ENCODE results near the gene MINDY3.
A peak's percentile ranks its signal among the peaks of the same experiment; 100 is the strongest.

The MINDY3 gene

DNA sequence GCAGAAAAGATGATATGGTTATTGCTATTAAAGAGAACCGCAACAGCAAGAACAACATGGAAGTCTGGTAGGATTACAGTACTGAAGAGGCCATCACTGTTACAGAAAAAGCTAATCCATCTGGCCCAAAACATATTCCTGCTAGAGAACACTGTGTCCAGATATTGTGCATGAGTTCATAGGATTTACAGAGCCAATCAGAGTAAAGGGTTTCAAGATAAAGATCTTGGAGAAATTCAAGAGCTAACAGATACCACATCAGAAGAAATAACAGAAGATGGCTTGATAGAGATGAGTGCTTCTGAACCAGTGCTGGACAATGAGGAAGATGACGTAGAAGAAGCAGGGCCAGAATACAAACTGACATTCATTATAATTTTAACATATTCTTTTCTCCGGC, 58.7 kb downstream of the MINDY3 start:
- TF ChIP-seq GATA3 (IDR thresholded peaks at IDR 0.05; ENCODE audit: low read depth, low read length) (no peak), GATA2 (IDR thresholded peaks at IDR 0.05; ENCODE audit: low read depth, low read length) (no peak)

DNA sequence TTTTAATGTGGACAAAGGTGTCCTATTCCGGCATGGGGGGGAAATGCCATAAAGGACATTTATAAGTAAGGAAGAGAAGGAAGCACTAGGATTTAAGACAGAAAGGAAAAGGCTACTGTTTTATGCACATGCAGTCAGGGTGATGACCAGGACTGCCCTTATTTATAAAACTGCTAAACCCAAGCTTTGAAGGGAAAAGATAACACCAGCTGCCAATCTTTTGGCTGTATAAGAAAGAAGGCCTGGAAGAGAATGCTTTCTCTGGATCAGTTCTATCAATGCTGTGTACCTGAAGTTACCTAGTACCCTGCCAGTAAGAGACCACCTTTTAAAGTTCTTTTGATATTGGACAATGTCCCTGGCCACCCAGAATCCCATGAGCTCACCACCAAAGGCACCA, 59.2 kb downstream of the MINDY3 start:
- TF ChIP-seq GATA2 (IDR thresholded peaks at IDR 0.05; ENCODE audit: low read depth, low read length) (no peak), GATA3 (IDR thresholded peaks at IDR 0.05; ENCODE audit: low read depth, low read length) (no peak)

DNA sequence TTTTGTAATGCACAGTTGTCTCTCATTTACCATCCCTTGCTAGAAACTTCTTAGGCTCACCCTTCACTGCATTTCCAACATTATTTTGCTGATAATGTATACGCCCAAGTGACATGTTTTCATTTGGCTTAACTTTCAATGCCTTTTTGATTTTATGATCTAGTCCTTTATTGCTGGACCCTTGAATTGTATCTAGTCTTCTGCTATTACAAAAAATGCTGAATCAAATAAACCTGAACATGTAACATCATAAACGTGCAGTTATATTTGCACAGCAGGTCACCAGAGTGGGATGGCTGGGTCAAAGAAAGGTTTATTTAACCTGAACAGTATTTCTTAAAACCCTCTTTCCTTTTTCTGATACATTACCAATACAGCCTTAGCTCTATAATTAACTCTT, 63.0 kb downstream of the MINDY3 start:
- TF ChIP-seq GATA3 (IDR thresholded peaks at IDR 0.05; ENCODE audit: low read depth, low read length) = no peak
- no peak for TF ChIP-seq GATA2 (IDR thresholded peaks at IDR 0.05; ENCODE audit: low read depth, low read length)

DNA sequence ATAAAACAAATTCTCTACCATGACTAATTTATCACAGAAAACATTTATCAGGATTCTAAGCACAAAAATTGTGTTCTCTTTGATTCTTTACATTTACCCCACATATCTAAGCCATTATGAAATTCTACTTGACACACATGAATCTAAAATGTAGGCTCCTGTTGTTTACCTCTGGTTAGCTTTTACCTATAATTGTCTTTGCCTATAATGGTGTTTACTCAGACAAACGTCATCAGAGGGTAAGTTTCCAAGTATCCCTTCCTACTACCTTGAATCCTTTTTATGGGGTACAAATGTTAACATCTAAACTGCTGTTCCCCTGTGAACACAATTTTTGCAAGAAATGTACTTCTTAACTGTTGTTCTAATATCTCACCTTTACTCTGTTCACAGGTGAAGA, 63.5 kb downstream of the MINDY3 start:
- TF ChIP-seq GATA3 (IDR thresholded peaks at IDR 0.05; ENCODE audit: low read depth, low read length) (no peak), GATA2 (IDR thresholded peaks at IDR 0.05; ENCODE audit: low read depth, low read length) (no peak)

DNA sequence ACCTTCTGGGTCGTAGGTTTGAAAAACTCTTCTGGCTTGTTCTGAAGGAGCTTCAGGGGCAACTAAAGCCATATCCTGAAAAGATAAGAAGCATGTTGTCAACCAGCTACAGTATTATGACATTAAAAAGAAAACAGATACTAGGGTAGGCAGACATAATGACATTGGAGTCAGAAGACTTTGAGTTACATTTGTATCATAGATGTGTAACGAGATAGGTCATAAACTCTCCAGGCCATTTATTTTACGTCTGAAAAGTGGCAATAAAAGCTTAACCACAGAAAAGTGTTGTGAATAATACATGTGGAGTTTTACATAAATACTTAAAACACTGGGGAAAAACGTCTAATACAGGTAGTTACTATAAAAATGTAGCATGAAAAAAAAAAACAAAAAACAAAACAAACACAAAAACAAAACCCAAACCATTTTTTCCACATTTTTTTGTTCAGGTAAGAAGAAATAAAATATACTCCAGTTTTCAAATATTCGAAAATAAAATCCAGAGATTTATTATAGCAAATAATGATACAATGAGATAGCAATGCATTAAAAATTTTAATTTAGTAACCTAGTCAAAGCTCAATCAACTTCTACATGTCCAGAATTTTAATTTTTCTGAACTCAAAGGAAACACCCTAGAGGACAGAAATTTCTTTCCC, 64.1 kb downstream of the MINDY3 start:
- TF ChIP-seq GATA2 (IDR thresholded peaks at IDR 0.05; ENCODE audit: low read depth, low read length) (peak; percentile 35), GATA3 (IDR thresholded peaks at IDR 0.05; ENCODE audit: low read depth, low read length) (peak; percentile 72)

DNA sequence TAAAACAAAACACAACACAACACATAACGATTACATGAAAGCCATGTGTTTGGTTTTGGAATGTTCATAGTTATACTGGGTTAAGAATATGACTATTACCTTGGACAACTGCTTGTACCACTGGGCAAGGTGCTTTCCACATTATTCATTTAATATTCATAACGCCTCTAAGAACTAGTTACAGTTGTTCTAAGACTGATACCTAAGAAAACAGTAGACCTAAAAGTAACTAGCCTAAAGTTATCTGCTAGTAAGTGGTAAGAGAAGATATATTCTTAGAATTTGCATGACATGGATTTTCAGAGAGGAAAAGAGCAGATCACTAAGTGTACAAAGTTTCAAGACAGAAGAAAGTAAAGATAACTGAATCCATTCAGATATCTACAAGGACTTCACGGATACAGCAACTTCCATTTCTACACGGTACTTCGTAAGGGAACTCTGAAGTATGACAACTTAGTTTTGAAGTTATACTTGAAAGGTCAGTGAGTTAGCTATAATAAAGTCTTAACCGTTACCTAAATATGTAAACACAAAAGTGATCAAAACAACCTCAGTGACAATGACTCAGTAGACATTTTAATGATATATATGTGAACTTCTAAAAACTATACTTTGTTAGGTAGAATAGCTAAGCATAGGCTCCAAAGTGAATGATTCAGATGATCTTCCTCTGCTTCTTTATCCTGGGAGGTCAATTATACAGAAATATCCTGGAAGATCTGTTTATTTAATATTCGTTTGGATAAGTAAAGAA, 65.1 kb downstream of the MINDY3 start:
- no peak for TF ChIP-seq GATA2 (IDR thresholded peaks at IDR 0.05; ENCODE audit: low read depth, low read length)
- TF ChIP-seq GATA3 (IDR thresholded peaks at IDR 0.05; ENCODE audit: low read depth, low read length) = no peak

DNA sequence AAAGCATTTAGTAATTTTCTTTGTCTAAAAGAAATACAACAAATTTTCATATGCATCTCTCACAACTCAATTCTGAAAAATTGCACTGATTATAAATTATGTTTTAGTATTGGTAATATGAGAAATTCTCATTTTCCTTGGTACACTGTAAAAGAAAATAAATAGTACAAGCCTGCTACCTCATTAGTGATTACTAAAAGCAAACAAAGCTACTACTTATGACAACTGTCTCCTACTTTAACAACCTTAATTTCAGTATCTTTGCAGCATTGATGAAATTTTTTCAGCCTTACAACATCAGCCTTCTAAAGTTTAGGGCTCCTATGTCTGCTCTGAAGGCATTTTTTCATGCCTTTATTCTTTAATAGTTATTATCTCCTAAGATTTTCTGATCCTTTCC, 65.7 kb downstream of the MINDY3 start:
- TF ChIP-seq GATA3 (IDR thresholded peaks at IDR 0.05; ENCODE audit: low read depth, low read length) (no peak), GATA2 (IDR thresholded peaks at IDR 0.05; ENCODE audit: low read depth, low read length) (no peak)

DNA sequence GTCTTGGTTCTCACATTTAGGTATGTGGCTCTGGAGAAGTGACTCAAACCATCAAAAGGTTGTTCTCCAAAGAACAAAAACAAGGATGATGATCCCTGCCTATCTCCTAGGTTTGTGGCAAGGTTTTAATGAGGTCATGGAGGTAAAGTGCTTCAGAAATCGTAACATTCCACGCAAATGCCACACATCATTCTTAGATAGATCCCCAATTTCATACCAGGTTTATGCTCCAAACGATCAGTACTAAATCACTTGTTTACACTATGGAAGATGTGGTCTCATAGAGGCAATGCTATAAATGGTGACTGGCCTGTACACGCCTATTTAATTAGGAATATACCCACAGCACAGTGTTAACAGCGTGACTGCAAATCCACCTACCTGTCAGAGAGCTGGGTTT, 66.6 kb downstream of the MINDY3 start:
- TF ChIP-seq GATA2 (IDR thresholded peaks at IDR 0.05; ENCODE audit: low read depth, low read length) (no peak), GATA3 (IDR thresholded peaks at IDR 0.05; ENCODE audit: low read depth, low read length) (no peak)

DNA sequence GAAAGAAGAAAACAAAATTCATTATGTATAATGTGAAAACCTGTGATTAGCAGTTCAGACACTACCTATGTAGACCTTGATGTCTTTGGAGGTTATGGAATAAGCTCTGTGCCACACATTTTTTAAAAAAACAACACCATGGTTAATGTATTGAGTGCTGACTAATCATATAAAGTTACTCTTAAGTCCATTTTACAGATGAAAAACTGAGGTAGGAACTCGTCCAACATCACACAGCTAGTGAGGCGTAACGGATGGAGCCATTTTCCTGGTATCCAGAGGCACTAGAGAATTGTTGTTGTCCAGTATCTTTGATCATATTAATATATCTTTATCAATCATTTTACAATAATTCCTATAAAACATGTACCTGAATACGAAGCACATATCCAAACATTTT, 67.5 kb downstream of the MINDY3 start:
- no peak for TF ChIP-seq GATA2 (IDR thresholded peaks at IDR 0.05; ENCODE audit: low read depth, low read length)
- no peak for TF ChIP-seq GATA3 (IDR thresholded peaks at IDR 0.05; ENCODE audit: low read depth, low read length)

DNA sequence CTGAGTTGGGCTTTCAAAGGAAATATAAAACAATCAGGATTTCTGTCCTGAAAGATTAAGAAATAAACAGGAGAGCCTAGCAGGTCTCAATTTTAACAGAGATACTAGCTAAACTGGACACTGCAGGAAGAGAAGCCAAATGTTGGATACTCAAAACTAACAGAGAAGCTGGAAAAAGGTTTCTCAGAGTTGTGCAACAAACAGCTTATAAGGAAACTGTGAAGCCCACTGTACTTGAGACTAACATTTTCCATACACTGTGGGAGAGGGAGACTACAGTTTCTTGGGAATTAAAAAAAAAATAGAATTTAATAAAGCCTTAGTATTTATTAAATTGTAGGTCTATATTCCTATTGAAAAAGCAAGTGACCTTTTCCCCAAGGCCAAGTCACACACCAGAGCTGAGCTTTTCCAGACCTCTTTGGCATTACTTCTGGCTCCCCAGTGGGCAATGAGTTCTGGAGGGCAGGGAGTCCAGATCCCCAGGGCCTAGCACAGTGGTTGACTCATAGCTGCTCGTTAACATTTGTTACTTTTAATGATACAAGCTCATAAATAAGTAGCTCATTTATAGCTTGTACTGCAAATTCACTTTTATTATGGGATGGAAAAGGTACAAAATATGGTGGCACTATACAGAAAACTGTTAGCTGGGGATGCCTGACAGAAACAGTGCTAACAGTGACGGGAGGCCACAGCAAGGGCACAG, 68.3 kb downstream of the MINDY3 start:
- no peak for TF ChIP-seq GATA3 (IDR thresholded peaks at IDR 0.05; ENCODE audit: low read depth, low read length)

DNA sequence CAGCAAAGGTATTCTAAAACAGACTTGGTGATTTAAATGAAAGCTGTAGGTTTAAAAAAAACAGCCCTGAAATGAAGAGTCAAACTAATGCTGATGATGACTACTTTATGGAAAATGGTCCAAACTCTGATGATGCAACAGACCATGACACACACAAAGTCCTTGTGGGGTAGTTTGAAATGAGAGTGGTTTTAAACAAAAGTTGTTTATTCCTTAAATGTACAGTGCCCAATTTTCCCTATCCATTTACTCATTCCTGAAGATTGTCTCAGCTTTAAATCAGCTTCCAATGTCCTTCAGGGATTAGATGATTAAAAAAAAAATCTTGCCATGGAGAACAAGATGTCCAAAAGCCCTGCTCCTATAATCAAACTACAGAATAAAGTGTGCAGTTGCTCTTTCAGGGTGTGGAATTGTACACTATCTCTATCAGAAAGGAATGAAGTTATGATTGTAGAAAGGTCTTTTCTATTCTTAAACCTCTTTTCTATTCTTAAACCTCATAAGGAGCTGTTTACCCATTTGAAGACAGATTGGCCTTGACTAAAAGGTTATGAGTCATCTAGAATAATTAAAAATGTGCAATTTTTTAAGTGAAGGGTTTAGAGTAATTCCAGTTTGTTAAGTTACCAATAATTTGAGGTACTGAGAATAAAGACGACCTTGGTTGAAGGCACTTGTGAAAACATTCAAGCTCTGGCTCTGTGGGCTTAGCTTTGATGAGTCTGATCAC, 70.3 kb downstream of the MINDY3 start:
- TF ChIP-seq GATA2 (IDR thresholded peaks at IDR 0.05; ENCODE audit: low read depth, low read length) (no peak), GATA3 (IDR thresholded peaks at IDR 0.05; ENCODE audit: low read depth, low read length) (no peak)

DNA sequence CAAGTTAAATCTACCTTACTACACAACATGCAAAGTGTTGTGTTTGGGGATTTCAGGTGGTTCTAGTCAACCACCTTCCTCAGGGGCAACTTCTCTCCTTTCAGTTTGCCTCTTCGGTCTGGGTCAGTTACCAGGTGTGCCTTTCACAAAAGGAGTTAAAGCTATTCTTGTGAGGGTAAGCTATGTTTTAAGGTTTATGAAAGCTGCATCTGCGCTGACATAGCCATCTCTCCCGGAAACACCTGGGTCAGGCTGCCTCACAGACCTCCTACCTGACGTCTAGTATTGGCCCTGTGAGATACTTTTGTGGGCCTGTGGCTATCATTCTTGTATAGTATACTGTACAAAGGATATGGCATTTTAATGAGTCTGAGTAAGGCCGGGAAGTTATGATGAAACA, 72.9 kb downstream of the MINDY3 start:
- no peak for TF ChIP-seq GATA2 (IDR thresholded peaks at IDR 0.05; ENCODE audit: low read depth, low read length)
- no peak for TF ChIP-seq GATA3 (IDR thresholded peaks at IDR 0.05; ENCODE audit: low read depth, low read length)

DNA sequence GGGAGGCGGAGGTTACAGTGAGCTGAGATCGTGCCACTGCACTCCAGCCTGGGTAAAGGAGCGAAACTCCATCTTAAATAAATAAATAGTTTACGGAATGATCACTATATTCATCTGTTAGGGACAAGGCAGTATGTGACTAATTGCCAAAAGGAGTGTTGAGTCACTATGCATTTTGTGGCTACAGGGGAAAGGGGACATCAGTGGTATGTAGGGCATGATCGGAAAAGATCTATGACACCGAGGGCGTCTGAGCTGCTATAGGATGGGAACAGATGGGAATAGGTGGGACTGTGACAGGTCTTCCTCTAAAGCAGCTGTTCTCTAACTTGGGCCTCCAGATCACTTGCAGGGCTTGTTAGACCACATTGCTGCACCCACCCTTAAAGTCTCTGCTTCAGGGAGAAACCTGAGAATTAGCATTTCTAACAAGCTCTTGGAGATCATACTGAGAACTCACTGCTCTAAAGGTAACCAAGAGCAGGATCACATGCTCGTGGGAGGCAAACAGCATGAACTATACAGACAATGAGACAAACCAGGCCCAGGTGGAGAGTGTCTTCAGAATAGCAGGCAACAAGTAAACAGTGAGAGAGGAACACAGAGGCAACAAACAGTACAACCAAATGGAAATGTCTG, 75.5 kb downstream of the MINDY3 start:
- no peak for TF ChIP-seq GATA3 (IDR thresholded peaks at IDR 0.05; ENCODE audit: low read depth, low read length)
- no peak for TF ChIP-seq GATA2 (IDR thresholded peaks at IDR 0.05; ENCODE audit: low read depth, low read length)

All from SH-SY5Y (cell line).